Stimulated activated CD8-positive, alpha-beta memory T cell treated with anti-CD3 and anti-CD28 coated beads, Interleukin-2, amount 100 ng/mL, for 48 hours (primary cell): Measurements from ENCODE around the gene RIOK3.
"Not testable (repeated sequence)": the region's sequence is repeated elsewhere in the genome, so short reads cannot be mapped to it uniquely, and the experiment has no call there.

ENCODE experiments used
- DNase-seq, 2 donors: peaks; one replicate each; pipeline ENCODE4 v3.0.0-alpha.2; 2020; ENCODE audit warnings: low read depth in 2 of 2

The RIOK3 gene

DNA sequence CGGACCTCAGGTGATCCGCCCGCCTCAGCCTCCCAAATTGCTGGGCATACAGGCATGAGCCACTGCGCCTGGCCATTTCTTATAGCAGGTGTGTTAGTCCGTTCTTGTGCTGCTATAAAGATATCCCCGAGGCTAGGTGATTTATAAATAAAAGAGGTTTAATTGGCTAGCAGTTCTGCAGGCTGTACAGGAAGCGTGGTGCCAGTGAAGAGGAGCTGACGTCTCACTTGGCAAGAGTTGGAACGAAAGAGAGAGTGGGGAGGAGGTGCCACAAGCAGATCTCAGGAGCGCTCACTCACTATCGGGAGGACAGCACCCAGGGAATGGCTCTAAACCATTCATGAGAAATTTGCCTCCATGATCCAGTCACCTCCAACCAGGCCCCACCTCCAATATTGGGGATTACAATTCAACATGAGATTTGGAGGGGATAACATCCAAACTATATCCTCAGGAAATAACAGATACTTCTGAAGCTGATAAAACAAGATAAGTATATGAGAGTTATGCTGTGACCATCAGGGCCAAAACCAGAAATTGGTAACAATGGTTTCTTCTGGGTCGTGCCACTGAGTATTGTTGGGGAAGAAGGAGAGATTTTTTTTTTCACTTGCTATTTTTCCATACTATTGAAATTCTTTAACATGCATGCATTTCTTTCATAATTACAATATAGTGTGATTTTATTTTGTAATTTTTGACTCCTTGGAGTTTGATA lies 42.8 kb downstream of the RIOK3 start:
- no peak for DNase-seq

DNA sequence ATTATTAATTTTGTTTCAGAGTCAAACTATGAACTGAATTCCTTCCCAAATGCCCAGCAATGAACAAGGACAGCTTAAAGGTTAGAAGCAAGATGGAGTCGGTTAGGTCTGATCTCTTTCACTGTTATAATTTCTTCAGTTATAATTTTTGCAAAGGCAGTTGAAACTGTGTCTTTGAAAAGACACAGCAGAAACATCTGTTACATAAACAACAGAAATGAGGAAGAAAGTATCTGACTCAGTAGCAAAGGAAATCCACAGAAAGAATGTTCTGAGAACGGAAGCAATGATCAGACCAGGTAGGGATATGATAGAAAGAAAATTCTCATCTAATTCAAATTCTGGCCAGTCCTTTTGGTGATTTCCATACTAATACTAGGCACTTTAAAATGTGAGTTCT lies 45.0 kb downstream of the RIOK3 start:
- DNase-seq, result no peak

DNA sequence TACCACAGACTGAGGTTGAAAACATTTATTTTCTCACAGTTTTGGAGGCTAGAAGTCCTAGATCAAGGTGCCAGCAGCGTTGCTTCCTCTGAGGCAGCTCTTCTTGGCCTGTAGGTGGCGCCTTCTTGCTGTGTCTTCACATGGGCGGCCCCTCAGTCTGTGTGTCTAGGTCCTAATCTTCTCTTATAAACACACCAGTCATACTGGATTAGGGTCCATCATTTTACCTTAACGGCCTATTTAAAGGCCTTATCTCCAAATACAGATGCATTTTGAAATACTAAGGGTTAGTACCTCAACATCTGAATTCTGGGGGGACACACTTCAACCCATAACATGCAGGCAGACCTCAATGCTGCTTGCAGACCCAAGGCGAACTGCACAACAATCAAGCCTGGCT lies 45.8 kb downstream of the RIOK3 start:
- peak; percentile 36 to 49 for DNase-seq

DNA sequence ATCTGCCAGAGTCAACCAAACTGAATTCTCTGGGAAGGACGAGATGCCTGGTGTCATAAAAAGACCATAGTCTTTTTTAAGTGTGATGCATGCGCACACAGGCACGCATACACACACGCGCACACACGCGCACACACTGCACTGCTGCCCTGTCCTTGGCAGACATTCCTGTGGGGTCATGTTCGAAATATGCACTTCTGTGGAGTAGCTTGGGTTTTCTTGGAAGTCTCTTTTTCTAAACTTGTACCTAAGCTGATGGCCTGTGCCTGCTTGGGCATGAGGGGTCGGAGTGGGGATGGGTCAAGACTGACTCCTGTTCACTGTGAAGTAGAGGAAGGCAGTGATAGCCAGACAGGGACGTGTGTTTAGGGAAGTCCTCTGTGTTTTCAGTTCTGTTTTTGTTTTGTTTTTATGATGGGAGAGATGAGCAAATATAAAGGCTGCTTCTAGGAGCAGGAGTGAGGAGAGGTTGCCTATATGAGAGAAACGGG lies 46.2 kb downstream of the RIOK3 start:
- no peak for DNase-seq

- DNase-seq, result no peak
Observed at GRCh38 chr18:23501626-23502025, 48.5 kb downstream of the RIOK3 start.

DNA sequence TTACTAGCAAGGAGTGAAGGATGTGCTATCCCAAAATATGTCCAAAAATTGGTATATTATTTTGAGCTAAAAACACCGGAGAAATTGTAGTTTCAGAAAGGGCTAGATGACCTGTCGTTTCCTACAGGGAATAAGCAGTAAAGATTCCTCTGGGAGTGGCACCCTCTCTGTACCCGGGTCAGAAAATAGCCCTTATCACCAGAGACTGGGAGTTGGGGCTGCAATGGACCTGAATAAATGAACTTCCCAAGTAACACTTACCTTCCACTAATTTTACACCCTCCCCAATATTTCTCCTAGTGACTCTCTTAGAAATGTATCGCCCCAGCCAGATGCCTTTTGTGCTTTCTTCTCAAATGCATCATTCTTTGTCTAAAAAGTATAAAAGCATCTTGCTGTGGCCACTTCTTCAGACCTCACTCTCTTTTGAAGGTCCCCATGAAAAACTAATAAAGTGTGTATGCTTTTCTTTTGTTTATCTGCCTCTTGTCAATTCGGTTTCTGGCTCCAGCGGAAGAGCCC lies 49.5 kb downstream of the RIOK3 start:
- DNase-seq, result no peak

- DNase-seq, result peak; percentile 98 to 99
Observed at GRCh38 chr18:23503038-23503962, 50.2 kb downstream of the RIOK3 start, which contains the start of gene RMC1. TSS of gene RMC1 (plus strand) at chr18:23503511. CDS start at chr18:23503619, 108 bp downstream.

GRCh38 chr18:23503963-23504344 lies 50.9 kb downstream of the RIOK3 start:
- DNase-seq, result no peak

DNA sequence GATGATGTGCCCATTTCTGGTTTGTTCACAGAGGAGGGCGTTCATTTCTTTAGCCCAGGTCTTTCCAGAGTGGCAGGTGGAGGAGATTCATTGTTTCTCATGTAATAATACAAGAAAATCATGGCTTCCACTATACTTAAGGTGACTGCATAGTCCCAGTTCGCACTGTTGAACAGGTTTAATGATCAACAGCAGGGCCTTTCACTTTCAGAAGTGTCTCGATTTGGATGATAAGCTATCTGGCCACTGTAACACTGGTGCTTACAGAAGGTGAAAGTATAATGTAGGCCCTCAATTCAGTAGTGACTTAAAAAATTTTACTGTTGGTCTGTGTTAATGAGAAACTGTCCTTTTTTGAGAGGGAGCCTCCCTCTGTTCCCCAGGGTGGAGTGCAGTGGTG lies 51.6 kb downstream of the RIOK3 start:
- no peak for DNase-seq

- no peak for DNase-seq
Observed at GRCh38 chr18:23506393-23506792, 53.3 kb downstream of the RIOK3 start.

DNA sequence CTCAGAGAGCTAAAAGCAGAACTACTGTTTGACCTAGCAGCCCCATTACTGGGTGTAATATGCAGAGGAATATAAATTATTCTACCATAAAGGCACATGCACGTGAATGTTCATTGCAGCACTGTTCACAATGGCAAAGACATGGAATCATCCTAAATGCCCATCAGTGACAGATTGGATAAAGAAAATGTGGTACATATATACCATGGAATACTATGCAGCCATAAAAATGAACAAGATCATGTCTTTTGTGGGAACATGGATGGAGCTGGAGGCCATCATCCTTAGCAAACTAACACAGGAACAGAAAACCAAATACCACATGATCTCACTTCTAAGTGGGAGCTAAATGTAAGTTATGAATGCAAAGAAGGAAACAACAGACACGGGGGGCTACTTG lies 57.8 kb downstream of the RIOK3 start:
- DNase-seq, result not testable (repeated sequence)

DNA sequence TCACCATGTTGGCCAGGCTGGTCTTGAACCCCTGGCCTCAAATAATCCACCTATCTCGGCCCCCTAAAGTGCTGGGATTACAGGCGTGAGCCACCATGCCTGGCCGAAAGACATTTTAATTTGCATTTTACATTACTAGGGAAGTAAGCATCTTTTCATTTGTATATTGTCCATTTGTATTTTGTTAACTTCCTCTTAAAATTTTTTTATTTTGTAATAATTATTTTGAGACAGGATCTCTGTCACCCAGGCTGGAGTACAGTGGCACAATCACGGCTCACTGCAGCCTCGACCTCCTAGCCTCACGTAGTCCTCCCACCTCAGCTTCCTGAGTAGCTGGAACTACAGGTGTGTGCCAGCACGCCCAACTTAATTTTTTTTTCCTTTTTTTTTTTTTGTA lies 59.1 kb downstream of the RIOK3 start:
- DNase-seq, result not testable (repeated sequence)

DNA sequence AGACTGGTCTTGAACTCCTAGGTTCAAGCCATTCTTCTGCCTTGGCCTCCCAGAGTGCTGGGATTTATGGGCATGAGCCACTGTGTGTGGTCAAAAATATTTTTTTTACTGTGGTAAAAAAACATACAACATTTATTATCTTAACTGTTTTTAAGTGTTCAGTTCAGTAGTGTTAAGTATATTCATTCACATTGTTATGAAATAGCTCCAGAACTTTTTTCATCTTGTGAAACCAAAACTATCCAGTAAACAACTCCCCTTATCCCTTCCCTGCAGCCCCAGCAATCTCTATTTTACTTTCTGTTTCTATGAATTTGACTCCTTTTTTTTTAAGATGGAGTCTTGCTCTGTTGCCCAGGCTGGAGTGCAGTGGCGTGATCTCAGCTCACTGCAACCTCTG lies 59.6 kb downstream of the RIOK3 start:
- DNase-seq, result no peak

GRCh38 chr18:23515911-23516546 lies 62.9 kb downstream of the RIOK3 start:
- peak; percentile 51 to 64 for DNase-seq

DNA sequence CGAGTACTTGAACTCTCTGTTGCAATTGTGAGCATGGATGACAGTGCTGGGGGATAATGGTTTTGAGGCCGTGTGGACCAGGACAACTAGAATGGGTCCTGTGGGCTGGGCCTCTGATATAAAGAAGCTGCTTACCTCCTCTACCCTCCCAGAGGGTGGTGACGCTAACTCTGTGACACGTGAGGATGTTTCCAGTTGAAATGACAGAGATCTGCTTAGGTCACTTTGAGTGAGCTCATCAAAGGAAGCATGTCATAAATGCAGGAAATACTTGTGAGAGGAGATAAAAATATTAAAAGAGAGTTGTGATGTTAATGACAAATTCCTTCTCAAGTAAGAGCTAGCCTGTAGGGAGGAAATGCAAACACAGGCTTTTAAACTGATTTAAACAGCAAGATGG lies 66.6 kb downstream of the RIOK3 start:
- DNase-seq, result no peak

DNA sequence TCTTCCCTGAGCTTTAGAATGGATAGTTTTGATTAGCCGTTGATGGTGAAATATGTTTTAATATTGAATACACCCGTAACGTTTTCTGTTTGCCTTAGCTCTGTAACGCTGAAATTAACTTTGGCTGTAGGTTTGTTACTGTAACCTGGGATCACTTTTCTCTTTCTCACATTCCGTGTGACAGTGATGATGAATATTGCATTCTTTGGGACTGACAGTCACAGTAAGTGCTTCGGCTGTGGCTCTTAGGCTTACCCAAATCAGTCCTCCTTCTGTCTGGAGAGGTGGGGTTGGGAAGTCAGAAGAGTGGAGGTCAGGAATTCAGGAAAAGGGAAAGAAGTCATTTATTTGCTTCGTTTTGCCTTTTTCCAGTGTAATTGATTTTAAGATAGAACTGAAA lies 68.2 kb downstream of the RIOK3 start:
- no peak for DNase-seq

DNA sequence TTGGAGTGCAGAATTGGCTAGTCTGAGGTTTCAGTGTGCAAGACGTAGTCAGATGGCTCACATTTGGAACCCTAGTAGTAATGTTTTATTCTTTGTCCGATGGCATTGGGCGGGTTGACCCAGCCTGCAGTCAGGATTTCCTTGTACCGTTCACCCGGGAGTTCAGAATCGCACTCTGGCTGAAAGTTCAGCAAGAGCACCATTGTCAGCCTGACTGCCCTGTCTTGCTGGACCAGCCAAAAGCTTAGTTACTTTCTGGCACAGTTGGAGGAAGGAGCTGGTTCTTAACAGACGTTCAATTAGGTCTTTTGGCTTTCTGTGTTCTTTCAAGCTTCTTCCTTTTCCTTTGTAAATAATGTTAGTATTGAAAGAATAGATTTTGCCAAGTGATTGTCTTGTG lies 68.8 kb downstream of the RIOK3 start:
- no peak for DNase-seq

GRCh38 chr18:23523429-23524212 lies 70.5 kb downstream of the RIOK3 start:
- DNase-seq, result no peak

DNA sequence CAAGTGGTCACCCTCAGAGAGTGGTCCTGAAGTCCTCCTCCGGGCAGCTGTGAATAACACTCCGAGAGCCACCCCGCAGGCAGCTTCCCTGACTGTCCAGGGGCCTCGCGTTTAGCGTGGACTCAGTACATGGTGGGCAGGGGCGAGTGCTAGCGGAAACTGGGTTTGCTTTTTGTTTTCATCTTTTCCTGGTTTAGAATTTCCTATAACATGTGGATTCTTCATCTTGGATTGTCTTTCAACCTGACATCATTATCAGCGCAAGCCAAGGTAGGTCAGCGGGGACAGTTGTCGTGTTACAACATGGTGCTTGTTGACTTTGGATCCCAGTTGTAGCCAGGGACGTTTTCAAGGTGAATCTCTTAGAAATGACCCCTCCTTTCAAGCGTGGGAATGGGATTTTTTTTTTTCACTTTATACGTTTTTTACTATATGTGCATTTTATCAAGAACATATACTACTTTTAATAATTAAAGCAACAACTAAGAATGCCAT lies 71.2 kb downstream of the RIOK3 start:
- DNase-seq, result no peak

GRCh38 chr18:23526501-23527063 lies 73.5 kb downstream of the RIOK3 start:
- DNase-seq, result no peak
